Measurements from ENCODE around the gene NUCB1. TPM values are rescaled to one million over a fixed set of nuclear protein-coding genes. Genes with fewer than 3 reads are reported as not detected.

The NUCB1 gene
- total RNA-seq, 2 experiments from 2014 or later, result 102 to 114 TPM

DNA sequence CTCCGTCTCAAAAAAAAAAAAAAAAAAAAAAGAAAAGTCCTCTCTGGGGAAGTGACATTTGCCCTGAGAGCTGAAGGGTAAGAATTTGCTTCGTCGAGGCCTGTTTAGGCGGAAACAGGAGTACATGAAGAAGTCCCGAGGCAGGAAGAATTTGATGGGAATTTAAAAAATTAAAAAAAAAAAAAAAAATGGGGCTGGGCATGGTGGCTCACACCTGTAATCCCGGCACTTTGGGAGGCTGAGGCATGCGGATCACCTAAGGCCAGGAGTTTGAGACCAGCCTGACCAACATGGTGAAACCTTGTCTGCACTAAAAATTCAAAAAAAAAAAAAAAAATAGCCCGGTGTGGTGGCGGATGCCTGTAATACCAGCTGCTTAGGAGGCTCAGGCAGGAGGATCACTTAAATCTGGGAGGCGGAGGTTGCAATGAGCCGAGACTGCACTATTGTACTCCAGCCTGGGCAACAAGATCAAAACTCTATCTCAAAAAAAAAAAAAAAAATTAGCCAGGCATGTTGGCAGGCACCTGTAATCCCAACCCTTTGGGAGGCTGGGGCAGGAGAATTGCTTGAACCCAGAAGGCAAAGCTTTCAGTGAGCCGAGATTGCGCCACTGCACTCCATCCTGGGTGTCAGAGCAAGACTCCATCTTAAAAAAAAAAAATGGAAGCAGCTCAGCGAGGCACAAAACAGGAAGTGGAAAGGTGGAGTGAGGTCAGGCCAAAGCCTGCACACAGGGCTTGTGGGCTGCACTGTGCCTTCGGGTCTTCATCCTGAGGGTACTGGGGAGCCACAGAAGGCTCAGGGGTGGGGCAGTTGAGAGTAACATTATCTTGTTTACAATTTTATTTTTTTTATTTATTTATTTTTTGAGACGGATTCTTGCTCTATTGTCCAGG lies 59.5 kb downstream of the NUCB1 start:
- POLR2A ChIA-PET, result no interaction called here
- DNase-seq (peak; percentile 47), ATAC-seq (no peak)
- H3K4me1 Mint-ChIP-seq (ENCODE audit: low read depth), result peaks cover 63% of the 10 kb centered on the region
- no peaks in the 10 kb centered on the region for H3K27me3 Mint-ChIP-seq
- H3K27ac Mint-ChIP-seq, result no peak overlapping the region
- CTCF ChIA-PET, result interaction anchor here (1.3 kb wide), 1 partner anchor 11 kb away, joined by 6 read pairs; no protein-coding TSS in a partner anchor
- peaks cover 44% of the 10 kb centered on the region for H3K36me3 Mint-ChIP-seq (ENCODE audit: low read depth)
- TF ChIP-seq, protein P1, sequence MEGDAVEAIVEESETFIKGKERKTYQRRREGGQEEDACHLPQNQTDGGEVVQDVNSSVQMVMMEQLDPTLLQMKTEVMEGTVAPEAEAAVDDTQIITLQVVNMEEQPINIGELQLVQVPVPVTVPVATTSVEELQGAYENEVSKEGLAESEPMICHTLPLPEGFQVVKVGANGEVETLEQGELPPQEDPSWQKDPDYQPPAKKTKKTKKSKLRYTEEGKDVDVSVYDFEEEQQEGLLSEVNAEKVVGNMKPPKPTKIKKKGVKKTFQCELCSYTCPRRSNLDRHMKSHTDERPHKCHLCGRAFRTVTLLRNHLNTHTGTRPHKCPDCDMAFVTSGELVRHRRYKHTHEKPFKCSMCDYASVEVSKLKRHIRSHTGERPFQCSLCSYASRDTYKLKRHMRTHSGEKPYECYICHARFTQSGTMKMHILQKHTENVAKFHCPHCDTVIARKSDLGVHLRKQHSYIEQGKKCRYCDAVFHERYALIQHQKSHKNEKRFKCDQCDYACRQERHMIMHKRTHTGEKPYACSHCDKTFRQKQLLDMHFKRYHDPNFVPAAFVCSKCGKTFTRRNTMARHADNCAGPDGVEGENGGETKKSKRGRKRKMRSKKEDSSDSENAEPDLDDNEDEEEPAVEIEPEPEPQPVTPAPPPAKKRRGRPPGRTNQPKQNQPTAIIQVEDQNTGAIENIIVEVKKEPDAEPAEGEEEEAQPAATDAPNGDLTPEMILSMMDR (IDR thresholded peaks at IDR 0.05), result no peak
- H3K4me3 Mint-ChIP-seq, result no peak overlapping the region
- H3K9me3 Mint-ChIP-seq, result no peaks in the 10 kb centered on the region
- intact Hi-C loops (cut with micrococcal nuclease), result loop anchor here (10.0 kb wide), 1 partner anchor 85 kb away; the partner anchor contains the start of gene PPP1R15A

GRCh38 chr19:48961051-48961649 lies 61.0 kb downstream of the NUCB1 start:
- peak; percentile 52 for DNase-seq
- Mint-ChIP-seq H3K36me3 (ENCODE audit: low read depth) (peaks cover 42% of the 10 kb centered on the region), H3K9me3 (no peaks in the 10 kb centered on the region), H3K27me3 (no peaks in the 10 kb centered on the region), H3K27ac (peak overlapping the region; percentile 9), H3K4me3 (peak overlapping the region; percentile 98), H3K4me1 (ENCODE audit: low read depth) (peaks cover 57% of the 10 kb centered on the region)
- CTCF ChIA-PET, result interaction anchor here (0.8 kb wide), 1 partner anchor 36 kb away, joined by 4 read pairs; no protein-coding TSS in a partner anchor
- POLR2A ChIA-PET, result interaction anchor here (0.5 to 1.5 kb wide), 5 partner anchors 8 to 89 kb away, joined by 3 to 6 read pairs (median 4); partner anchors contain the start of gene PPP1R15A
- intact Hi-C loops (cut with micrococcal nuclease), result loop anchor here (10.0 kb wide), 1 partner anchor 86 kb away; the partner anchor contains the start of gene PPP1R15A
- ATAC-seq, result no peak
- TF ChIP-seq, protein P1 (IDR thresholded peaks at IDR 0.05), result no peak

DNA sequence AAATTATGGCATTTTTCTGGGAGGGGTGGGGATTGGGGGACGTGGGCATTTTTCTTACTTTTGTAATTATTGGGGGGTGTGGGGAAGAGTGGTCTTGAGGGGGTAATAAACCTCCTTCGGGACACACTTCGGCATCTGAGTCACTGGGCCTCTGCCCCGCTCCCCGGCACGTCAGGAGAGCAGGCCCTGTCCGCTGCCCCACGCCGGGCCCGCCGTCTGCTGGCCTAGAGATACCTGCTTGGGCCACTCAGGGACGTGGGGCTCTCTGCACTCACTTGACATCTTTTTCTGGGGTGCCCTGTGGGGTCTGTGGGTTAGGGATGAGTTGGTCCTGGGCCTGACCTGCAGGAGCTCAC lies 61.5 kb downstream of the NUCB1 start:
- Mint-ChIP-seq H3K4me1 (ENCODE audit: low read depth) (peaks cover 57% of the 10 kb centered on the region), H3K27me3 (no peaks in the 10 kb centered on the region), H3K27ac (peak overlapping the region; percentile 100), H3K36me3 (ENCODE audit: low read depth) (peaks cover 44% of the 10 kb centered on the region), H3K4me3 (peak overlapping the region; percentile 98), H3K9me3 (no peaks in the 10 kb centered on the region)
- CTCF ChIA-PET, result interaction anchor here (1.1 kb wide), 1 partner anchor 174 kb away, joined by 6 read pairs; no protein-coding TSS in a partner anchor
- POLR2A ChIA-PET, result interaction anchor here (1.0 to 1.5 kb wide), 5 partner anchors 8 to 89 kb away, joined by 3 to 6 read pairs (median 4); partner anchors contain the start of gene PPP1R15A
- intact Hi-C loops (cut with micrococcal nuclease), result loop anchor here (10.0 kb wide), 1 partner anchor 87 kb away; the partner anchor contains the start of gene PPP1R15A
- no peak for ATAC-seq
- DNase-seq, result no peak
- TF ChIP-seq, protein P1 (IDR thresholded peaks at IDR 0.05), result no peak

GRCh38 chr19:48962029-48962848 lies 62.1 kb downstream of the NUCB1 start:
- Mint-ChIP-seq H3K27ac (peak overlapping the region; percentile 100), H3K36me3 (ENCODE audit: low read depth) (peaks cover 45% of the 10 kb centered on the region), H3K4me1 (ENCODE audit: low read depth) (peaks cover 60% of the 10 kb centered on the region), H3K27me3 (no peaks in the 10 kb centered on the region), H3K4me3 (peak overlapping the region; percentile 98), H3K9me3 (no peaks in the 10 kb centered on the region)
- peak; percentile 80 for DNase-seq
- peak; percentile 40 for ATAC-seq
- TF ChIP-seq, protein P1 (IDR thresholded peaks at IDR 0.05), result no peak
- CTCF ChIA-PET, result interaction anchor here (0.8 to 1.1 kb wide), 3 partner anchors 8 to 174 kb away, joined by 3 to 6 read pairs (median 4); no protein-coding TSS in a partner anchor
- POLR2A ChIA-PET, result interaction anchor here (0.7 to 1.5 kb wide), 7 partner anchors 8 to 90 kb away, joined by 3 to 6 read pairs (median 4); partner anchors contain the start of gene PPP1R15A
- intact Hi-C loops (cut with micrococcal nuclease), result loop anchor here (10.0 kb wide), 1 partner anchor 87 kb away; the partner anchor contains the start of gene PPP1R15A
